GM12878 (cell line): ENCODE results near the gene SIN3B. TPM values are rescaled to one million over a fixed set of nuclear protein-coding genes. Genes with fewer than 3 reads are reported as not detected.

Experiments used
- ATAC-seq: fragments of 200-7000 bp; cut with Tn5 transposase; 3 replicates; pipeline ENCODE4 v1.9.1; 2020; ENCODE audit warnings: mild to moderate bottlenecking, moderate library complexity
- BruUV-seq: library from RNA; stranded (reverse); fragments of 400-500 nt; replicated peaks from 2 replicates; lab custom pipeline; 2021; lab: Mats Ljungman, UMichigan
- CTCF ChIA-PET: fragments of 300-600 bp; sonication (Branson Sonifier 250); formaldehyde crosslinking; extraction: SDS; loops from one replicate; lab custom pipeline; 2021; ENCODE audit warnings: inconsistent platforms; lab: Yijun Ruan, JAX
- POLR2A ChIA-PET: fragments of 350-600 bp; formaldehyde crosslinking; extraction: SDS; loops from one replicate; lab custom pipeline; 2021; ENCODE audit warnings: inconsistent platforms; lab: Charles Lee
- RAD21 ChIA-PET: fragments of 300-600 bp; sonication (Branson Sonifier 250); formaldehyde crosslinking; loops from one replicate; lab custom pipeline; 2023; ENCODE audit warnings: antibody characterized with exemption; ENCODE audit not compliant: unreplicated experiment; lab: Charles Lee
- SMC1A ChIA-PET: fragments of 300-600 bp; sonication (Branson Sonifier 250); formaldehyde crosslinking; loops from one replicate; lab custom pipeline; 2023; ENCODE audit not compliant: unreplicated experiment, uncharacterized antibody; lab: Charles Lee
- DNase-seq: peaks from one replicate; pipeline ENCODE4 v3.0.0-alpha.2; 2011; ENCODE audit warnings: low read depth, low spot score
- FAIRE-seq: peaks from 3 replicates; lab custom pipeline; 2011; peaks lifted over from hg19 to GRCh38; lab: Jason Lieb, UNC
- H2AFZ ChIP-seq: 2 replicates; pipeline ENCODE4 v1.6.0; 2011; ENCODE audit warnings: low read depth, low read length, control low read depth; ENCODE audit not compliant: control insufficient read depth
- H3K27ac ChIP-seq: 2 replicates; pipeline ENCODE4 v1.5.1; 2011; ENCODE audit warnings: control low read depth; ENCODE audit not compliant: control insufficient read depth, insufficient read depth
- H3K27me3 ChIP-seq, 2 experiments: replicated peaks in 1 of 2; 2 replicates each; pipeline versions ENCODE4 v1.6.0 to v1.6.1; 2011; ENCODE audit warnings: low read length in 1 of 2; ENCODE audit not compliant: control insufficient read depth in 2 of 2, insufficient read depth in 2 of 2
- H3K36me3 ChIP-seq, 2 experiments: 2 replicates each; pipeline ENCODE4 v1.5.1; 2011; ENCODE audit warnings: low read length in 1 of 2; ENCODE audit not compliant: control insufficient read depth in 2 of 2, insufficient read depth in 2 of 2
- H3K4me1 ChIP-seq: 2 replicates; pipeline ENCODE4 v1.6.1; 2011; ENCODE audit warnings: mild to moderate bottlenecking, low read length, moderate library complexity, mixed read lengths; ENCODE audit not compliant: control insufficient read depth, insufficient read depth
- H3K4me2 ChIP-seq: 2 replicates; pipeline ENCODE4 v1.6.0; 2011; ENCODE audit warnings: control low read depth; ENCODE audit not compliant: control insufficient read depth, insufficient read depth
- H3K4me3 ChIP-seq: fragments of 200-600 bp; sonication (generic); 2 replicates; pipeline ENCODE4 v1.5.1; 2016
- H3K79me2 ChIP-seq: 2 replicates; pipeline ENCODE4 v1.6.0; 2011; ENCODE audit warnings: low read length; ENCODE audit not compliant: control insufficient read depth, insufficient read depth
- H3K9ac ChIP-seq: 2 replicates; pipeline ENCODE4 v1.8.0; 2011; ENCODE audit warnings: low read length, control low read depth, mixed read lengths; ENCODE audit not compliant: control insufficient read depth, insufficient read depth
- H3K9me3 ChIP-seq: replicated peaks from 3 replicates; pipeline ENCODE4 v1.5.1; 2011; ENCODE audit warnings: mild to moderate bottlenecking, low read length; ENCODE audit not compliant: control insufficient read depth, insufficient read depth
- H4K20me1 ChIP-seq: 2 replicates; pipeline ENCODE4 v1.6.0; 2011; ENCODE audit not compliant: control insufficient read depth, insufficient read depth
- ASH2L ChIP-seq: fragments of 300-600, 200-600 bp; sonication (generic); IDR thresholded peaks from 2 replicates; pipeline ENCODE4 v1.6.1; 2017; ENCODE audit warnings: low read depth, mild to moderate bottlenecking, borderline replicate concordance
- CUX1 ChIP-seq: IDR thresholded peaks from 2 replicates; pipeline ENCODE4 v1.6.1; 2012; ENCODE audit warnings: improper control_type of control experiment, low read depth, low read length; ENCODE audit not compliant: insufficient replicate concordance
- EP300 ChIP-seq, 2 experiments: fragments of 150-350 bp in 1 of 2; IDR thresholded peaks; 2 replicates each; pipeline ENCODE4 v1.6.1; 2011 to 2012; ENCODE audit warnings: low read depth in 2 of 2, low read length in 2 of 2, borderline replicate concordance in 1 of 2, improper control_type of control experiment in 1 of 2, inconsistent platforms in 1 of 2; ENCODE audit not compliant: control insufficient read depth in 1 of 2
- IKZF1 ChIP-seq: fragments of 450-650 bp; conservative IDR thresholded peaks from 2 replicates; pipeline ENCODE4 v1.6.1; 2017; ENCODE audit warnings: antibody characterized with exemption, mild to moderate bottlenecking
- IRF5 ChIP-seq: fragments of 450-650 bp; IDR thresholded peaks from 2 replicates; pipeline ENCODE4 v1.6.1; 2017; ENCODE audit warnings: borderline replicate concordance
- MTA3 ChIP-seq: IDR thresholded peaks from 2 replicates; pipeline ENCODE4 v1.6.1; 2012; ENCODE audit warnings: low read length, inconsistent platforms, borderline replicate concordance
- MXI1 ChIP-seq: fragments of 150-350 bp; IDR thresholded peaks from 2 replicates; pipeline ENCODE4 v1.6.1; 2011; ENCODE audit warnings: low read depth, mild to moderate bottlenecking, inconsistent platforms, low read length, improper control_type of control experiment
- NR2C2 ChIP-seq: IDR thresholded peaks from 2 replicates; pipeline ENCODE4 v1.6.1; 2011; ENCODE audit warnings: borderline replicate concordance, low read depth; ENCODE audit not compliant: control insufficient read depth, insufficient read length
- RELA ChIP-seq: fragments of 450-650 bp; IDR thresholded peaks from 2 replicates; pipeline ENCODE4 v1.8.0; 2014; ENCODE audit warnings: borderline replicate concordance; ENCODE audit not compliant: partially characterized antibody
- TCF7 ChIP-seq: IDR thresholded peaks from 2 replicates; pipeline ENCODE4 v1.6.1; 2014; ENCODE audit warnings: antibody characterized with exemption, borderline replicate concordance
- USF1 ChIP-seq: IDR thresholded peaks from 2 replicates; pipeline ENCODE4 v1.6.1; 2011; ENCODE audit warnings: borderline replicate concordance, low read depth, mild to moderate bottlenecking, moderate library complexity, mixed read lengths, low read length; ENCODE audit not compliant: insufficient read depth; ENCODE audit errors: extremely low read length
- YY1 ChIP-seq: IDR thresholded peaks from 2 replicates; pipeline ENCODE4 v1.6.1; 2011; ENCODE audit warnings: low read depth, mild to moderate bottlenecking, low read length
- ZBTB33 ChIP-seq: fragments of 450-650 bp; IDR thresholded peaks from 2 replicates; pipeline ENCODE4 v1.6.1; 2017; ENCODE audit warnings: mild to moderate bottlenecking
- WGBS: methylation state at CpG from one replicate; pipeline ENCODE4 v1.1.6; 2016; ENCODE audit warnings: low lambda C conversion rate; ENCODE audit not compliant: insufficient replicate concordance, insufficient coverage; ENCODE audit errors: missing lambda C conversion rate; 5-methylcytosine and 5-hydroxymethylcytosine counted together
- in situ Hi-C: fragments of 300-500 bp; cut with MboI; formaldehyde crosslinking; loops from 9 replicates; pipeline ENCODE4 v1.14.3; 2018; ENCODE audit warnings: mixed read lengths
- intact Hi-C: fragments of 100-400 bp; cut with micrococcal nuclease; formaldehyde crosslinking; loops from one replicate; pipeline ENCODE4 v1.14.2; 2022; ENCODE audit not compliant: unreplicated experiment
- polyA plus RNA-seq, 11 experiments: library from polyadenylated mRNA; depleted of rRNA in 4 of 11; unstranded in 6 of 11; stranded (reverse) in 5 of 11; fragments of >200 nt; fragmentation: Nextera tagmentation in 4 of 11; fragmentation: Illumina TruSeq in 1 of 11; extraction: Ambion mirVana in 4 of 11; extraction: Trizol in 1 of 11; gene quantifications; 1 replicate in 1 of 11; 2 replicates in 10 of 11; pipeline versions ENCODE4 v1.2.1 to v1.2.3, GENCODE V29; 2011 to 2016; ENCODE audit warnings: inconsistent platforms in 2 of 11, missing spikeins in 2 of 11, low read depth in 1 of 11
- total RNA-seq, 4 experiments: library from RNA; depleted of rRNA in 3 of 4; stranded (reverse); fragments of >200 nt in 3 of 4; fragmentation: Illumina TruSeq in 1 of 4; extraction: Trizol in 1 of 4; gene quantifications; 2 replicates each; pipeline versions ENCODE4 v1.2.1 to v1.2.3, GENCODE V29; 2013 to 2021

The SIN3B gene
- total and polyA plus RNA-seq, 10 of the 15 experiments (the other 5 are each of a cell fraction or from before 2014, with no cell fraction given) = 0.68 to 34.5 (median 15.8) TPM

- ChIA-PET SMC1A (no interaction called here), POLR2A (no interaction called here), RAD21 (no interaction called here), CTCF (no interaction called here)
- no peaks in the 10 kb centered on the region for H4K20me1 ChIP-seq
- no peaks in the 10 kb centered on the region for H3K9me3 ChIP-seq
- no peak overlapping the region for H2AFZ ChIP-seq
- BruUV-seq = no TSS peak
- H3K4me1 ChIP-seq = peaks cover 38% of the 10 kb centered on the region
- WGBS = 96% methylated on average over 48 of the region's 48 CpGs
- intact Hi-C loops = loop anchor here (10.0 kb wide), 1 partner anchor 415 kb away; the partner anchor contains the start of genes ABHD8, DDA1 and MRPL34
- DNase-seq (no peak), ATAC-seq (no peak), FAIRE-seq (no peak)
- no peaks in the 10 kb centered on the region for H3K79me2 ChIP-seq
- no peak overlapping the region for H3K4me3 ChIP-seq
- H3K27me3 ChIP-seq = no peaks in the 10 kb centered on the region
- in situ Hi-C loops = no loop called here
- H3K9ac ChIP-seq = no peak overlapping the region
- no peak overlapping the region for H3K27ac ChIP-seq
- H3K36me3 ChIP-seq = no peaks in the 10 kb centered on the region
- no peak overlapping the region for H3K4me2 ChIP-seq
- TF ChIP-seq IKZF1 (no peak), EP300 (IDR thresholded peaks at IDR 0.05; ENCODE audit: borderline replicate concordance in 1 of 2, control insufficient read depth in 1 of 2, low read depth in 2 of 2, low read length in 2 of 2) (no peak), TCF7 (no peak), CUX1 (no peak), YY1 (no peak), NR2C2 (no peak), ASH2L (no peak), IRF5 (no peak), ZBTB33 (no peak), MTA3 (no peak), USF1 (no peak), RELA (no peak), MXI1 (no peak)
Observed at GRCh38 chr19:16889883-16890460, 60.8 kb downstream of the SIN3B start.
